Mesodermal cell (in vitro differentiated cells): ENCODE results near the gene FPR1.

Source experiments
- H3K27ac ChIP-seq: 2 replicates; pipeline ENCODE4 v1.7.0; 2013; ENCODE audit warnings: mild to moderate bottlenecking, low read depth, low read length, moderate library complexity; ENCODE audit not compliant: severe bottlenecking
- H3K36me3 ChIP-seq: 2 replicates; pipeline ENCODE4 v1.7.1; 2013; ENCODE audit warnings: mild to moderate bottlenecking, low read length, moderate library complexity; ENCODE audit not compliant: control insufficient read depth, insufficient read depth
- H3K4me1 ChIP-seq: one replicate; pipeline ENCODE4 v1.7.1; 2013; ENCODE audit warnings: mild to moderate bottlenecking, low read length; ENCODE audit not compliant: insufficient read depth, control insufficient read depth, poor library complexity, severe bottlenecking
- H3K4me3 ChIP-seq: 2 replicates; pipeline ENCODE4 v1.7.0; 2013; ENCODE audit warnings: low read length, control low read depth, mild to moderate bottlenecking; ENCODE audit not compliant: insufficient read depth, poor library complexity, severe bottlenecking; ENCODE audit errors: extremely low read depth
- H3K9me3 ChIP-seq: 2 replicates; pipeline ENCODE4 v1.7.1; 2013; ENCODE audit warnings: mild to moderate bottlenecking, low read length, moderate library complexity; ENCODE audit not compliant: control insufficient read depth
- WGBS, 2 experiments: methylation state at CpG; one replicate each; pipeline ENCODE4 v1.1.5; 2013; ENCODE audit warnings: missing lambda C conversion rate in 2 of 2; ENCODE audit not compliant: insufficient coverage in 2 of 2; 5-methylcytosine and 5-hydroxymethylcytosine counted together

FPR1 gene

GRCh38 chr19:51703575-51704515 is 47.8 kb downstream of the FPR1 start:
- Histone ChIP-seq H3K9me3 (no peaks in the 10 kb centered on the region), H3K36me3 (peaks cover 77% of the 10 kb centered on the region), H3K4me1 (no peaks in the 10 kb centered on the region), H3K4me3 (peak overlapping the region; percentile 42), H3K27ac (peak overlapping the region; percentile 72)
- WGBS, 2 experiments, result 7% methylated on average over 53 to 64 of the region's 74 CpGs

- peaks cover 85% of the 10 kb centered on the region for H3K36me3 ChIP-seq
- no peak overlapping the region for H3K4me3 ChIP-seq
- H3K27ac ChIP-seq, result peak overlapping the region; percentile 72
- H3K9me3 ChIP-seq, result no peaks in the 10 kb centered on the region
- 66 to 77% methylated on average over 40 to 44 of the region's 46 CpGs for WGBS, 2 experiments
- H3K4me1 ChIP-seq, result no peaks in the 10 kb centered on the region
These were observed 48.7 kb downstream of the FPR1 start for GRCh38 chr19:51702825-51703574.

GRCh38 chr19:51702103-51702824 is 49.4 kb downstream of the FPR1 start:
- H3K4me3 ChIP-seq, result no peak overlapping the region
- H3K36me3 ChIP-seq, result peaks cover 85% of the 10 kb centered on the region
- 71 to 81% methylated on average over 19 of the region's 27 CpGs for WGBS, 2 experiments
- H3K27ac ChIP-seq, result no peak overlapping the region
- no peaks in the 10 kb centered on the region for H3K4me1 ChIP-seq
- H3K9me3 ChIP-seq, result no peaks in the 10 kb centered on the region

- no peaks in the 10 kb centered on the region for H3K9me3 ChIP-seq
- H3K27ac ChIP-seq, result no peak overlapping the region
- H3K4me3 ChIP-seq, result no peak overlapping the region
- peaks cover 85% of the 10 kb centered on the region for H3K36me3 ChIP-seq
- 92 to 94% methylated on average over 12 of the region's 12 CpGs for WGBS, 2 experiments
- H3K4me1 ChIP-seq, result no peaks in the 10 kb centered on the region
These were observed 50.1 kb downstream of the FPR1 start for GRCh38 chr19:51701468-51702100.

GRCh38 chr19:51699170-51699569 is 52.5 kb downstream of the FPR1 start:
- no peak overlapping the region for H3K4me3 ChIP-seq
- no peaks in the 10 kb centered on the region for H3K9me3 ChIP-seq
- H3K27ac ChIP-seq, result no peak overlapping the region
- H3K36me3 ChIP-seq, result peaks cover 87% of the 10 kb centered on the region
- 81 to 100% methylated on average over 4 of the region's 5 CpGs for WGBS, 2 experiments
- H3K4me1 ChIP-seq, result no peaks in the 10 kb centered on the region

GRCh38 chr19:51698296-51698695 is 53.4 kb downstream of the FPR1 start:
- Histone ChIP-seq H3K36me3 (peaks cover 95% of the 10 kb centered on the region), H3K4me3 (no peak overlapping the region), H3K9me3 (no peaks in the 10 kb centered on the region), H3K4me1 (no peaks in the 10 kb centered on the region), H3K27ac (no peak overlapping the region)
- WGBS, 2 experiments, result 89 to 98% methylated on average over 4 to 5 of the region's 5 CpGs

- Histone ChIP-seq H3K4me3 (no peak overlapping the region), H3K36me3 (peaks cover 98% of the 10 kb centered on the region), H3K27ac (no peak overlapping the region), H3K4me1 (peaks cover 7% of the 10 kb centered on the region), H3K9me3 (no peaks in the 10 kb centered on the region)
- WGBS, 2 experiments, result 95 to 98% methylated on average over 5 of the region's 9 CpGs
These were observed 54.4 kb downstream of the FPR1 start for GRCh38 chr19:51697169-51697776.

GRCh38 chr19:51696606-51697005 is 55.1 kb downstream of the FPR1 start:
- 86 to 100% methylated on average over 3 of the region's 3 CpGs for WGBS, 2 experiments
- H3K4me3 ChIP-seq, result no peak overlapping the region
- no peaks in the 10 kb centered on the region for H3K9me3 ChIP-seq
- peaks cover 13% of the 10 kb centered on the region for H3K4me1 ChIP-seq
- no peak overlapping the region for H3K27ac ChIP-seq
- peaks cover 97% of the 10 kb centered on the region for H3K36me3 ChIP-seq
